ENCODE results near the gene FRY. TPM values are rescaled to one million over a fixed set of nuclear protein-coding genes. Genes with fewer than 3 reads are reported as not detected.

Gene FRY
- total RNA-seq, 1 experiment from 2014 or later = 4.7 TPM

DNA sequence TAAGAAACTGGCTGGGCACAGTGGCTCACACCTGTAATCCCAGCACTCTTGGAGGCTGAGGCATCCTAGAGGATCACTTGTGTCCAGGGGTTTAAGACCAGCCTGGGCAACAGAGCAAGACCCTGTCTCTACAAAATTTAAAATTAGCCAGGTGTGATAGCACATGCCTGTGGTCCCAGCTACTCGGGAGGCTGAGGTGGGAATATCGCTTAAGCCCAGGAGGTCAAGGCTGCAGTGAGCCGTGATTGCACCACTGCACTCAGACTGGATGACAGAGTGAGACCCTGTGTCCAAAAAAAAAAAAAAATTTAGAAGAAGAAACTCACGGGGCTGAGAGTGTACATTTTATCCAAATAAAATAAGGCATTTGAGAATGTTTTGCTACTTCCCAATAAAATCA lies 224.7 kb downstream of the FRY start:
- Histone ChIP-seq H3K4me3 (no peak overlapping the region), H3K36me3 (ENCODE audit: low read depth) (no peaks in the 10 kb centered on the region), H4K20me1 (ENCODE audit: insufficient read depth) (no peaks in the 10 kb centered on the region), H3K27me3 (ENCODE audit: insufficient read depth, low read depth) (no peaks in the 10 kb centered on the region), H3K9me2 (ENCODE audit: insufficient read depth) (no peaks in the 10 kb centered on the region), H3F3A (ENCODE audit: insufficient read depth, low read depth) (no peaks in the 10 kb centered on the region), H3K27ac (no peak overlapping the region), H2AFZ (no peak overlapping the region), H3K4me1 (replicated peaks; ENCODE audit: insufficient read depth) (no peaks in the 10 kb centered on the region), H3K9me3 (ENCODE audit: insufficient read depth, low read depth) (no peaks in the 10 kb centered on the region), H3K79me2 (ENCODE audit: low read depth) (no peaks in the 10 kb centered on the region), H3K4me2 (no peak overlapping the region)
- TF ChIP-seq EZH2 (IDR thresholded peaks at IDR 0.05; ENCODE audit: low read depth) = no peak
- TF ChIP-seq CTCF (conservative IDR thresholded peaks at IDR 0.05) = no peak
- BruUV-seq (replicated peaks) = no TSS peak
- no peak for DNase-seq
- ChIA-PET POLR2A (ENCODE audit: unreplicated experiment) (no interaction called here), CTCF (no interaction called here)
- intact Hi-C loops (cut with micrococcal nuclease; ENCODE audit: unreplicated experiment) = no loop called here

DNA sequence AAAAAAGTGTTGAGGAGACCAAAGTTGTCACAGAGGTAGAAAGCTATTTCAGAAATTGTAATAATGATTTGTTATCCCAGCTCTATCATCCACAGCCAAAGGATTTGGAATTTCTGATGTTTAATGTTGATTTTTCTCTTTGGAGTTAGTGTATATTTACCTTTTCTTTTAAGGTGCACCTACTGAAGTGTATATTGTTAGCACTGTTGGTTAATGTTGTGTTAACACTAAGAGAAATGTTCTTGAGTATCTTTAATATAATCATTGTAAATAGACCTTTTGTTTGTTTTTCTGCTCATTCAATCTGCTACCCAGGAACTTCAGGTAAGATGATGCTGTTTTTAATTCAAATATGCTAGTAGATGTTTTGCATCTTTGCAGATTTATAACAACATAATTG lies 226.1 kb downstream of the FRY start:
- no peaks in the 10 kb centered on the region for H3K4me1 ChIP-seq (replicated peaks; ENCODE audit: insufficient read depth)
- no peak for DNase-seq
- no peaks in the 10 kb centered on the region for H3F3A ChIP-seq (ENCODE audit: insufficient read depth, low read depth)
- H3K27ac ChIP-seq = no peak overlapping the region
- TF ChIP-seq CTCF (conservative IDR thresholded peaks at IDR 0.05) (no peak), EZH2 (IDR thresholded peaks at IDR 0.05; ENCODE audit: low read depth) (no peak)
- no peaks in the 10 kb centered on the region for H3K79me2 ChIP-seq (ENCODE audit: low read depth)
- ChIA-PET CTCF (interaction anchor here (0.5 kb wide), 1 partner anchor 124 kb away, joined by 5 read pairs; no protein-coding TSS in a partner anchor), POLR2A (ENCODE audit: unreplicated experiment) (no interaction called here)
- no peak overlapping the region for H2AFZ ChIP-seq
- no peaks in the 10 kb centered on the region for H4K20me1 ChIP-seq (ENCODE audit: insufficient read depth)
- H3K4me2 ChIP-seq = no peak overlapping the region
- H3K4me3 ChIP-seq = no peak overlapping the region
- intact Hi-C loops (cut with micrococcal nuclease; ENCODE audit: unreplicated experiment) = no loop called here
- no peaks in the 10 kb centered on the region for H3K36me3 ChIP-seq (ENCODE audit: low read depth)
- H3K9me3 ChIP-seq (ENCODE audit: insufficient read depth, low read depth) = no peaks in the 10 kb centered on the region
- BruUV-seq (replicated peaks) = no TSS peak
- no peaks in the 10 kb centered on the region for H3K27me3 ChIP-seq (ENCODE audit: insufficient read depth, low read depth)
- no peaks in the 10 kb centered on the region for H3K9me2 ChIP-seq (ENCODE audit: insufficient read depth)

DNA sequence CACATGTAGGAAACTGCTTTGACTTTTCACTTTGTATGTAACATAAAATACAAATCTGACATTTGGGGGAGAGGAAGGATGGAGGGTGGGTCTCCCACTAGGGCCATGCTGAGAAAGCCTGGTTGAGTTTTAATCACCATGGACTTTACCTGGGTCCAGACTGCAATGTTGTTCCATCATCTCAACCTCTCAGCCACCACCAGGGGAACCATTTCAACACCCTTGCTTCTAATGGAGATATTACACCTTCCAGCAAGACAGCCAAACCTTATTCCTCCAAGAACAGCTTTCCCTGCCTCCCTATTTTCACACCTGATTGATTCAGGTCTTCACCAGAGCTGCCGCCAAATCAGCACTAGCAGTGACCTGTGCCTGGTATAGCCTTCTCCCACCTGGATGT lies 227.5 kb downstream of the FRY start:
- Histone ChIP-seq H2AFZ (no peak overlapping the region), H3K79me2 (ENCODE audit: low read depth) (no peaks in the 10 kb centered on the region), H3K27ac (no peak overlapping the region), H3K4me3 (no peak overlapping the region), H4K20me1 (ENCODE audit: insufficient read depth) (no peaks in the 10 kb centered on the region), H3F3A (ENCODE audit: insufficient read depth, low read depth) (no peaks in the 10 kb centered on the region), H3K27me3 (ENCODE audit: insufficient read depth, low read depth) (no peaks in the 10 kb centered on the region), H3K9me3 (ENCODE audit: insufficient read depth, low read depth) (no peaks in the 10 kb centered on the region), H3K4me1 (replicated peaks; ENCODE audit: insufficient read depth) (no peaks in the 10 kb centered on the region), H3K9me2 (ENCODE audit: insufficient read depth) (no peaks in the 10 kb centered on the region), H3K4me2 (no peak overlapping the region), H3K36me3 (ENCODE audit: low read depth) (no peaks in the 10 kb centered on the region)
- intact Hi-C loops (cut with micrococcal nuclease; ENCODE audit: unreplicated experiment) = no loop called here
- CTCF ChIA-PET = no interaction called here
- BruUV-seq (replicated peaks) = no TSS peak
- no peak for DNase-seq
- no peak for TF ChIP-seq CTCF (conservative IDR thresholded peaks at IDR 0.05)
- no peak for TF ChIP-seq EZH2 (IDR thresholded peaks at IDR 0.05; ENCODE audit: low read depth)
- POLR2A ChIA-PET (ENCODE audit: unreplicated experiment) = no interaction called here

Data from PC-9 (cell line).